H9 (cell line): ENCODE results near the gene SULT2A1. TPM values are rescaled to one million over a fixed set of nuclear protein-coding genes. Genes with fewer than 3 reads are reported as not detected.

Source experiments
- DNase-seq: peaks from one replicate; pipeline ENCODE4 v3.0.0-alpha.2; 2017
- H2AFZ ChIP-seq: one replicate; pipeline ENCODE4 v1.6.1; 2013; ENCODE audit warnings: mild to moderate bottlenecking, low read length, control low read depth, moderate library complexity
- H2AK5ac ChIP-seq: 2 replicates; pipeline ENCODE4 v1.6.1; 2013; ENCODE audit warnings: low read length, control low read depth, mixed read lengths; ENCODE audit not compliant: insufficient read length
- H2BK120ac ChIP-seq: one replicate; pipeline ENCODE4 v1.6.1; 2013; ENCODE audit warnings: low read depth, mild to moderate bottlenecking, low read length, control low read depth, inconsistent platforms; ENCODE audit not compliant: poor library complexity, severe bottlenecking
- H2BK12ac ChIP-seq: 2 replicates; pipeline ENCODE4 v1.6.1; 2013; ENCODE audit warnings: low read length, control low read depth, mixed read lengths, low read depth; ENCODE audit not compliant: insufficient read length
- H2BK15ac ChIP-seq: 2 replicates; pipeline ENCODE4 v1.6.1; 2013; ENCODE audit warnings: low read depth, low read length, control low read depth
- H2BK20ac ChIP-seq: one replicate; pipeline ENCODE4 v1.6.1; 2013; ENCODE audit warnings: low read depth, mild to moderate bottlenecking, low read length, control low read depth, inconsistent platforms; ENCODE audit not compliant: poor library complexity, severe bottlenecking
- H2BK5ac ChIP-seq: 2 replicates; pipeline ENCODE4 v1.6.1; 2013; ENCODE audit warnings: low read length, control low read depth, mixed read lengths; ENCODE audit not compliant: insufficient read length
- H3K14ac ChIP-seq: 2 replicates; pipeline ENCODE4 v1.6.1; 2013; ENCODE audit warnings: low read length, control low read depth; ENCODE audit not compliant: insufficient read depth
- H3K18ac ChIP-seq: 2 replicates; pipeline ENCODE4 v1.6.1; 2013; ENCODE audit warnings: low read depth, mild to moderate bottlenecking, mixed read lengths, low read length, control low read depth; ENCODE audit not compliant: insufficient read length
- H3K23ac ChIP-seq: 2 replicates; pipeline ENCODE4 v1.6.1; 2013; ENCODE audit warnings: low read length, control low read depth, mixed read lengths, low read depth; ENCODE audit not compliant: insufficient read length
- H3K23me2 ChIP-seq: 2 replicates; pipeline ENCODE4 v1.6.1; 2013; ENCODE audit warnings: low read depth, mild to moderate bottlenecking, mixed read lengths, low read length, control low read depth; ENCODE audit not compliant: insufficient read length, poor library complexity, severe bottlenecking
- H3K27ac ChIP-seq: 2 replicates; pipeline ENCODE4 v1.5.1; 2013; ENCODE audit warnings: low read length, control low read depth, mixed read lengths, low read depth; ENCODE audit not compliant: insufficient read length
- H3K27me3 ChIP-seq: 2 replicates; pipeline ENCODE4 v1.6.1; 2013; ENCODE audit warnings: low read length, control low read depth, inconsistent platforms; ENCODE audit not compliant: insufficient read depth
- H3K4ac ChIP-seq: 2 replicates; pipeline ENCODE4 v1.6.1; 2013; ENCODE audit warnings: low read depth, mild to moderate bottlenecking, control low read depth, inconsistent platforms, low read length, moderate library complexity
- H3K4me1 ChIP-seq: 2 replicates; pipeline ENCODE4 v1.6.1; 2013; ENCODE audit warnings: low read length, control low read depth, inconsistent platforms; ENCODE audit not compliant: insufficient read depth
- H3K4me2 ChIP-seq: 2 replicates; pipeline ENCODE4 v1.6.1; 2013; ENCODE audit warnings: low read length, control low read depth, mixed read lengths; ENCODE audit not compliant: insufficient read length, insufficient read depth
- H3K56ac ChIP-seq: 2 replicates; pipeline ENCODE4 v1.6.1; 2013; ENCODE audit warnings: low read depth, mild to moderate bottlenecking, mixed read lengths, low read length, control low read depth; ENCODE audit not compliant: insufficient read length
- H3K79me1 ChIP-seq: 2 replicates; pipeline ENCODE4 v1.6.1; 2013; ENCODE audit warnings: low read depth, mild to moderate bottlenecking, moderate library complexity, low read length, control low read depth, inconsistent platforms; ENCODE audit not compliant: insufficient read depth, poor library complexity, severe bottlenecking
- H3K79me2 ChIP-seq: 2 replicates; pipeline ENCODE4 v1.6.1; 2013; ENCODE audit warnings: low read length, control low read depth, inconsistent platforms; ENCODE audit not compliant: insufficient read depth
- H3K9ac ChIP-seq: 2 replicates; pipeline ENCODE4 v1.6.1; 2013; ENCODE audit warnings: low read length, control low read depth, mixed read lengths; ENCODE audit not compliant: insufficient read length; ENCODE audit errors: extremely low read depth
- H3K9me3 ChIP-seq: one replicate; pipeline ENCODE4 v1.6.1; 2013; ENCODE audit warnings: low read depth, low read length, inconsistent platforms; ENCODE audit not compliant: control insufficient read depth
- H3T11ph ChIP-seq: one replicate; pipeline ENCODE4 v1.6.1; 2013; ENCODE audit warnings: mild to moderate bottlenecking, low read length, control low read depth, inconsistent platforms
- H4K20me1 ChIP-seq: one replicate; pipeline ENCODE4 v1.6.1; 2013; ENCODE audit not compliant: control insufficient read depth, insufficient read length, insufficient read depth
- H4K5ac ChIP-seq: 2 replicates; pipeline ENCODE4 v1.6.1; 2013; ENCODE audit warnings: low read depth, mild to moderate bottlenecking, mixed read lengths, low read length, control low read depth; ENCODE audit not compliant: insufficient read length
- H4K8ac ChIP-seq: replicated peaks from 2 replicates; pipeline ENCODE4 v1.6.1; 2013; ENCODE audit warnings: low read length, control low read depth, mixed read lengths, low read depth; ENCODE audit not compliant: insufficient read length
- H4K91ac ChIP-seq: 2 replicates; pipeline ENCODE4 v1.6.1; 2013; ENCODE audit warnings: low read depth, mild to moderate bottlenecking, moderate library complexity, mixed read lengths, low read length, control low read depth; ENCODE audit not compliant: insufficient read length
- H3K27ac Mint-ChIP-seq, 3 experiments: 2 replicates in 2 of 3; 3 replicates in 1 of 3; pipeline ENCODE4 v1.8.0; 2020 to 2021; ENCODE audit warnings: mixed read lengths in 3 of 3, mild to moderate bottlenecking in 1 of 3, moderate library complexity in 1 of 3
- H3K27me3 Mint-ChIP-seq: 2 replicates; pipeline ENCODE4 v1.8.0; 2021; ENCODE audit warnings: low read depth, mild to moderate bottlenecking, moderate library complexity, mixed read lengths
- H3K36me3 Mint-ChIP-seq, 3 experiments: 2 replicates in 2 of 3; 3 replicates in 1 of 3; pipeline ENCODE4 v1.8.0; 2020 to 2021; ENCODE audit warnings: low read depth in 3 of 3, mixed read lengths in 3 of 3; ENCODE audit not compliant: insufficient read depth in 1 of 3
- H3K4me1 Mint-ChIP-seq, 2 experiments: 2 replicates each; pipeline ENCODE4 v1.8.0; 2020; ENCODE audit warnings: mixed read lengths in 2 of 2
- H3K4me3 Mint-ChIP-seq, 2 experiments: 2 replicates in 1 of 2; 3 replicates in 1 of 2; pipeline ENCODE4 v1.8.0; 2020 to 2021; ENCODE audit warnings: mild to moderate bottlenecking in 2 of 2, mixed read lengths in 2 of 2, moderate library complexity in 1 of 2
- H3K9me3 Mint-ChIP-seq, 2 experiments: 2 replicates in 1 of 2; 3 replicates in 1 of 2; pipeline ENCODE4 v1.8.0; 2020; ENCODE audit warnings: mild to moderate bottlenecking in 2 of 2, mixed read lengths in 2 of 2, moderate library complexity in 1 of 2
- WGBS: extraction: QIAGEN DNeasy Blood & Tissue Kit; methylation state at CpG from one replicate; pipeline ENCODE4 v1.1.7; 2013; ENCODE audit warnings: missing lambda C conversion rate, low lambda C conversion rate, mixed read lengths; ENCODE audit not compliant: insufficient read length; ENCODE audit errors: extremely low coverage; 5-methylcytosine and 5-hydroxymethylcytosine counted together
- total RNA-seq: library from RNA; stranded (reverse); gene quantifications from 2 replicates; pipeline ENCODE4 v1.2.1, GENCODE V29; 2021
- TF ChIP-seq, protein P1 (sequence below): fragments of 200-600 bp; sonication (generic); conservative IDR thresholded peaks from 3 replicates; pipeline ENCODE4 v1.8.0; 2021; ENCODE audit warnings: antibody characterized with exemption, mild to moderate bottlenecking

The SULT2A1 gene
- total RNA-seq, 1 experiment from 2014 or later = not detected

DNA sequence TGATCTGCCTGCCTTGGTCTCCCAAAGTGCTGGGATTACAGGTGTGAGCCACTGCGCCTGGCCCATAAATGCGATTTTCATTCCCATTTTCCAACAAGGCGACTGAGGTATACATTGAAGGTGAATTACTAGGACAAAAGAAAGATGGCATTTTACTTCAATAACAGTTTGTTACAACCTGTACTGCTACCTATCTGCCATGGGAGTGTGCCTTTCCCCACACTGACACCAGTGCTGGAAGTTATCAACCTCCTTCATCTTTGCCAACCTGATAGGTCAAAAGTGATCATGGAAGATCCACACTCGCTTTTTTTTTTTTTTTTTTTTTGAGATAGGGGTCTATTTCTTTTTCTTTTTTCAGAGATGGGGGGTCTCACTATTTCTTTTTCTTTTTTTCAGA lies 53.4 kb downstream of the SULT2A1 start:
- Histone ChIP-seq H3K79me2 (no peaks in the 10 kb centered on the region), H2BK12ac (no peak overlapping the region), H3K27ac (no peak overlapping the region), H3T11ph (no peak overlapping the region), H4K20me1 (no peaks in the 10 kb centered on the region), H3K9me3 (no peaks in the 10 kb centered on the region), H3K4me1 (no peaks in the 10 kb centered on the region), H3K9ac (no peak overlapping the region), H3K79me1 (no peaks in the 10 kb centered on the region), H3K4ac (no peak overlapping the region), H2BK15ac (no peak overlapping the region), H2BK120ac (no peak overlapping the region), H4K8ac (no peak overlapping the region), H3K23ac (no peak overlapping the region), H3K4me2 (no peak overlapping the region), H2BK20ac (no peak overlapping the region), H2BK5ac (no peak overlapping the region), H4K91ac (no peak overlapping the region), H2AFZ (no peak overlapping the region), H3K18ac (no peak overlapping the region), H4K5ac (no peak overlapping the region), H3K14ac (no peak overlapping the region), H3K27me3 (no peaks in the 10 kb centered on the region), H2AK5ac (no peak overlapping the region), H3K56ac (no peak overlapping the region), H3K23me2 (no peaks in the 10 kb centered on the region)
- no peak for DNase-seq
- Mint-ChIP-seq H3K9me3 (no peaks in the 10 kb centered on the region), H3K27me3 (no peaks in the 10 kb centered on the region), H3K4me1 (peaks cover 7 to 12% of the 10 kb centered on the region in 2 experiments), H3K27ac (peak overlapping the region in 1 of 3 experiments; percentile 27; a peak in 1 of 7 replicates), H3K36me3 (no peaks in the 10 kb centered on the region), H3K4me3 (no peak overlapping the region)
- no CpG with 5 or more reads among the region's 4 CpGs for WGBS
- TF ChIP-seq, protein P1, sequence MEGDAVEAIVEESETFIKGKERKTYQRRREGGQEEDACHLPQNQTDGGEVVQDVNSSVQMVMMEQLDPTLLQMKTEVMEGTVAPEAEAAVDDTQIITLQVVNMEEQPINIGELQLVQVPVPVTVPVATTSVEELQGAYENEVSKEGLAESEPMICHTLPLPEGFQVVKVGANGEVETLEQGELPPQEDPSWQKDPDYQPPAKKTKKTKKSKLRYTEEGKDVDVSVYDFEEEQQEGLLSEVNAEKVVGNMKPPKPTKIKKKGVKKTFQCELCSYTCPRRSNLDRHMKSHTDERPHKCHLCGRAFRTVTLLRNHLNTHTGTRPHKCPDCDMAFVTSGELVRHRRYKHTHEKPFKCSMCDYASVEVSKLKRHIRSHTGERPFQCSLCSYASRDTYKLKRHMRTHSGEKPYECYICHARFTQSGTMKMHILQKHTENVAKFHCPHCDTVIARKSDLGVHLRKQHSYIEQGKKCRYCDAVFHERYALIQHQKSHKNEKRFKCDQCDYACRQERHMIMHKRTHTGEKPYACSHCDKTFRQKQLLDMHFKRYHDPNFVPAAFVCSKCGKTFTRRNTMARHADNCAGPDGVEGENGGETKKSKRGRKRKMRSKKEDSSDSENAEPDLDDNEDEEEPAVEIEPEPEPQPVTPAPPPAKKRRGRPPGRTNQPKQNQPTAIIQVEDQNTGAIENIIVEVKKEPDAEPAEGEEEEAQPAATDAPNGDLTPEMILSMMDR = peak; percentile 43; the same call in 2 of the 3 replicates
